ENCODE results near the gene A3GALT2.

Gene A3GALT2

GRCh38 chr1:33320619-33321165 lies at the start of gene A3GALT2:
Gene A3GALT2 (minus strand): TSS chr1:33321098. CDS start chr1:33321098, 0 bp downstream.
- no peak for DNase-seq

DNA sequence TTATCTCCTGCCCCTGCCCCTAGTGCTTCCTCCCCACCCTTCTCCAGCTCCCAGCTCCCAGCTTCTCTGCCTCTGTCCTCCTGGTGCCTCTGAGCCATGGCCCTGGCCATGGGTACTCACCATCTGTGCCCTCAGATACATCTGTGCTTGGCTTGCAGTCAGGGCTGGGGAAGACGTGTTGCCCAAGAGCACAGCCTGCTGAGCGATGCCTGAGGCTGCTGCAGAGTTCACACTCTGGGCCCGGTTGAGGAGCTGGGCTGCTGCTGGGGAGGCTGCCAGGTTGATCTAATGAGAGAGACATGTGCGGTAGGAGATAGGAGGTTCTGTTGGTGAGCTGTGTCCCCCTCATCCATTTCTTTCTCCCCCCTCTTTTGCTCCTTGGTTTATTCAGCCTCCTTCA lies 49.4 kb upstream of the A3GALT2 start:
- DNase-seq: no peak

DNA sequence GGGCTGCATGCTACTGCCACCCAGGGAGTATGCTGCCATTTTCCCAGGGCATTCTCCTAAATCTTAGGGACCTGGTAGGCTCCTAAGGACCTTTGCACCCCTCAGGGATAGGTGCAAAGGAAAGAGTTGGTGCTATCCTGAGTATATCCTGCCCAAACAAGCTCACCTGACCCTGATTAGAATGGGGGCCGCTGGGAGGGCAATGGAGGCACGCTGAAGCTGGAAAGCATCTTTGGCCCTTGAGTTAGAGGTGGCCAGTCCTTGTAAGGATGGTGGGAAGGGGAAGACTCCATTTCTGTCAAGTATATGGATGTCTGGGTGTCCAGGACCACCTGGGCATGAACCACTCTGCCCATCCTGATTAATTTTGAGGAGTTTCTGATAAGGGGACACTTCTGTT lies 48.9 kb upstream of the A3GALT2 start:
- DNase-seq: no peak

- DNase-seq: no peak
Observed at GRCh38 chr1:33369081-33369480, 48.2 kb upstream of the A3GALT2 start.

- no peak for DNase-seq
Observed at GRCh38 chr1:33368431-33368830, 47.5 kb upstream of the A3GALT2 start.

DNA sequence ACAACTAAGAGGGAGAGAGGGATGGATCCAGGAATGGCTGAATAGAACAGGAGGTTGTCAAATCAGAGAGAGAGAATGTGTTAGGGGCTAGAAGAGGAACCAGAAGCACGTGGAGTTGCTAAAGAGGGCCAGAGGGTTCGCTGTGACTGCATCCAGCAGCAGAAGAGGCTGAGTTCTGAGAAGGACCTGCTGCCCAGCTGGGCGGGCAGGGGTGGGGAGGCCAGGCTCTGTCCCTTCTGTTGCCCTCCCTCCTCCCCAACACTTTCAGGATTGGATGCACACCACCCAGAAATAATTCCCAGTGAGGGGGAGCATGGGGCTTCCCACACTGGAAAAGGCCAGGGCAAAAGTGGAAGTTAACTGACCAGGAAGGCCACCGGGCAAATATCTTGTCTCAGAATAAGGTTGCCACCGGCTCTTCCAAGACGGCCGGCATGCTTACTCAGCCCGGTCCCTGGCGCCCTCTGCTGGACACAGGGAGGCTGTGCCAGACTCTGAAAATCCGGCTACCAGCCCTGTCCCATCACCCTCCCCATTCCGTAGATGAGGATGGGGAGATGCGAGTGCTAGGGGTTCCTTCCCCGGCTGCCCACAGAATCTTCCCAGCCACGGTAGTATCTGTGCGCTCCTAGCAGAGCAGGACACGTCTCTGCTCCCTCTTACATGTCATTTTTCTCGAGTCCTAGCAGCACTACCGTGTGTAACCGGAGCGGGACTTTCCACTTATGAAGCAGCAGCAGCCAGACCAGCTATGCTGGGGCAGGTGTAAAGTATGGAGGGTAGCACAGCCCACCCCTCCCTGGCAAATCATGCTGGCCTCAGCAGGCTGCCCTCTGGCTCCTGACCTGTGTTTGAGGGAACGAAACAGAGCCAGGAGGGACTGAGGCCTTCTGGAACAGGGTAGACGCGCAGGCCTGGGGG lies 46.8 kb upstream of the A3GALT2 start:
- peak; percentile 78 for DNase-seq

DNA sequence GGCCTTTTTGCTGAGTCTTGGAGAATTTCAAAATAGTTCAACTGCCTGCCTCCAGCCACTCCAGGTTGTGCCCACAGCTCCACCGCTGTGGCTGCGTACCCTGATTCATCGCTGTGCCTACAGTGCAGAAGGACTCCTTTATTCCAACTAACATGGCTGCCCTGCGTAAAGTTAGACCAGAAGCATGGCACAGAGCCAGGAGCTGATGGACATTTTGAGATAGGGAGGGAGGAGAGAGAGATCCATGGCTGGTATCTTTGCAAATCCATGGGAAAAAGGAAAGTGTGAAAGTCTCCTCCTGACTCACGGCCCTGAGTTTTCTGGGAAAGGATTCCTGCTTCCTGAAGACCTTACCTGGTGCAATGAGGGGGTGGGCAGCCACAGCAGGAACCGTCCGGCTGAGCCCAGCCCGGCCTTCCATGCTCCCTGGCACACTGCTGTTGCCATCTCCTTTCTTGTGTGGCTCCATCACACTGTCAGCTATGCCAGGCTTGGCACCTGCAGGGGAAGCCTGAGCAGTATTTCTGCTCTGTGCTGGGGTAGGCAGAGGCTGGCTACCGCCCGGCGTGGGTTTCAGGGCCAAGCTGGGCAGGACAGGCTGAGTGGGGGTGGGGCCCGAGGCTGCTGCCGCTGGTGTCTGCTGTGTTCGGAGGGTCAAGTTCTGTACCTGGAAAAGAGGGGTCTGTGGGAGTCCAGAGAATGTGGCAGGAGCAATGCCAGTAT lies 46.0 kb upstream of the A3GALT2 start:
- no peak for DNase-seq

GRCh38 chr1:33365560-33365997 lies 44.7 kb upstream of the A3GALT2 start:
- DNase-seq: no peak

DNA sequence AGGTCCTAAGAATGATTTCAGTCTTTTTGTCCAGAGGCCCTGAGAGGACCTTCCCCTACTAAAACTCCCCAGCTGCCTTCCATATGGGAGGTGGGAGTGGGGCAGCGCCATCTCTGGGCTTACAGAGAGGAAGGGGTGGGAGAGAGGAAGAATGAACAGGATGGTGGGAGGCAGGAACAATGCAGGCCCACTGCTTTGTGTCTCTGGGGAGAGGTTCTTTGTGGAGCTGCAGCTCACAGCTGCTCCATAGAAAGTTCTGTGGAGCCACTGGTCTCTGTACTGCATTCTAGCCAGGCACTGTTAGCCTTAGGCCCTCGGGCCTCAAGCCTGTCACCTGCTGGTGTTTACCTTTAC lies 43.6 kb upstream of the A3GALT2 start:
- no peak for DNase-seq

GRCh38 chr1:33363470-33363861 lies 42.6 kb upstream of the A3GALT2 start:
- no peak for DNase-seq

- DNase-seq: no peak
Observed at GRCh38 chr1:33363021-33363420, 42.1 kb upstream of the A3GALT2 start.

GRCh38 chr1:33361532-33362235 lies 40.8 kb upstream of the A3GALT2 start:
- no peak for DNase-seq

DNA sequence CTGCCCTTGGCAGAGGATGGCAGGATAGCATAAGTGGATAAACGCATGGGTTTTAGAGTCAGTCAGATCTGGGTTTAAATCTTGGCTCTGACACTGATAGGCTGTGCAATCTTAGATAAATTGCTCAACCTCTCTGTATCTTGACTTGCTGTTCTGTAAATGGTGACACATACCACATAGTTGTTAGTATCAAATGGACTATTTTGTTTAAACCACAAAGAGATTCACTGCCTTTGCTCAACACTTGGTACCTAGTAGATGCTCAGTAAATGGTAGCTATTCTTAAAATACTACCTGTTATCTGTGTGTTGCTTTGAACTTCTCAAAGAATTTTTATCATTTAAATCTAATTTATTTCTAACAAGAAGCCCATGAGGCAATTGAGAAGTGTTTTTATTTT lies 39.5 kb upstream of the A3GALT2 start:
- no peak for DNase-seq

- no peak for DNase-seq
Observed at GRCh38 chr1:33359931-33360330, 39.0 kb upstream of the A3GALT2 start.

DNA sequence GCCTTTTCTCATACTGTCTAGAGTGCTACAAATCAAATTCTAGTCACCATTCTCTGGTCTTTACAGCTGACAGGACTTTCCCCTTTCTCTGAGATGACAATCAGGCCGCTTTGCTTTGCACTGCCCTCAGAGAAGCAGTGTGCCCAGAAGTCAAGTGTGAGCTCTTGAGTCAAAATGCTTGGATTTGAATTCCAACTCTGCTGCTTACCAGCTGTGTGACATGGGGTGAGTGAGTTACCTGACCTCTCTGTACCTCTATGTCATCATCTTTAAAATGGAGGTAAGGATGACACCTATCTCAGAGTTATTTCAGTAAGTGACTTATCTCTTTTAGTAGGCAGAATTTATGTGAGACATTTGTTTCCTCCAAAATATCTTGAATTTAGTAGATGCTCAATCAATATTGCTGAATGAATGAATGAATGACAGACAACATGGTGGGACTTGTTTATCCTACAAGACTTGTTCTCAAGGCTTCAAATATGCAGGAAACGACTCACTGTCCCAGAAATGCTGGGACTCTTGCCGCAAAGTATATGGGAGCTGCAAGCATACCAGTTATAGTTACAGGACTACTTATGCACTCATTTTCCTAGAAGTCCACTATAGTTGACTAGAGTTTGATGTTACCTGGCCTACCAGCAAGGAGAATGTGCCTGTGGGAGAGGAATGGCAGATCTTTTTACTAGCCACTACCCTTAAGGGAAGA lies 38.1 kb upstream of the A3GALT2 start:
- no peak for DNase-seq

- no peak for DNase-seq
Observed at GRCh38 chr1:33358114-33358794, 37.4 kb upstream of the A3GALT2 start.

GRCh38 chr1:33357099-33357498 lies 36.2 kb upstream of the A3GALT2 start:
- no peak for DNase-seq

DNA sequence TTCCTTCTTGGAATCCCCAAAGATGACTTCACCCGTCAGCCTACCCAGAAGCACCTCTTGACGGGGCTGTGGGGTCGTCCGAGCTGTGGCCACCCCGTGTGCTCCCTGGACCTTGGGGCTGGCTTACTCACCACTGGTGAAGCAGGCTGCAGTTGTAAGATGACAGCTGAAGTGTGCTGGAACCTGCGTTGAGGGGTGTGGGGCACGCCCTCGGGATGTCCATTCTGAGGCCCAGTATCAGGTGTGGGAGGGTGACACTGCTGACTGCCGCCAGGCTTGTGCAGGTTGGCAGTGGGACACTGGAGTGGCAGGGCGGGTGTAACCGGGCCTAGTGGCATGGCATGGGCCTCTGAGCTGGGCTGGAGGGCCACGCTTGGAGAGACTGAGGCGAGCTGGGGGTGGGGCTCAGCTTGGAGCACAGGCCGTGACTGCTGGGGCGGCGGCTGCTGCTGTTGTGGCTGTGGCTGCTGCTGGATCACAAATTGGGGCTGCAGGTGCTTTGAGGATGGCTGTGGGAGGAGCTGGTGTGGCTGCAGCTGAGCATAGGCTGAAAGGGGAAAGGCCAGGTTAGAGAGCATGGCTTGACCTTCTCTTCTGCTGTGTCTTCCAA lies 33.9 kb upstream of the A3GALT2 start:
- no peak for DNase-seq

GRCh38 chr1:33353531-33353930 lies 32.6 kb upstream of the A3GALT2 start:
- no peak for DNase-seq

DNA sequence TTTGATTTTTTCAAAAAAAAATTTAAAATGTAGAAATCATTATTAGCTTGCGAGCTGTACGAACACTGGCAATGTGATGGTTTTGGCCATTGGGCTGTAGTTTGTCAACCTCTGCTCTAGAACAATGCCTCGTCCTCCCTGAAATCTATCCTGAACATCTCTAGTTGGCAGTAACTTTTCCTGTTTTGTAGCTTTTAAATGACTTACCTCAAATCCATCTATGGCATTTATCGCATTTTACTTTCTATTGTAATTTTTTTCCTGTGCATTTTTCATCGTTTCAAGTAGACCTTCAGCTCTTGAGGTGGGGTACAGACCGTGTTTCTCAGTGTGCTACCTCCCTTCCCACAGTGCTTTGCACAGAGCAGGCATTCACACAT lies 30.4 kb upstream of the A3GALT2 start:
- DNase-seq: no peak

DNA sequence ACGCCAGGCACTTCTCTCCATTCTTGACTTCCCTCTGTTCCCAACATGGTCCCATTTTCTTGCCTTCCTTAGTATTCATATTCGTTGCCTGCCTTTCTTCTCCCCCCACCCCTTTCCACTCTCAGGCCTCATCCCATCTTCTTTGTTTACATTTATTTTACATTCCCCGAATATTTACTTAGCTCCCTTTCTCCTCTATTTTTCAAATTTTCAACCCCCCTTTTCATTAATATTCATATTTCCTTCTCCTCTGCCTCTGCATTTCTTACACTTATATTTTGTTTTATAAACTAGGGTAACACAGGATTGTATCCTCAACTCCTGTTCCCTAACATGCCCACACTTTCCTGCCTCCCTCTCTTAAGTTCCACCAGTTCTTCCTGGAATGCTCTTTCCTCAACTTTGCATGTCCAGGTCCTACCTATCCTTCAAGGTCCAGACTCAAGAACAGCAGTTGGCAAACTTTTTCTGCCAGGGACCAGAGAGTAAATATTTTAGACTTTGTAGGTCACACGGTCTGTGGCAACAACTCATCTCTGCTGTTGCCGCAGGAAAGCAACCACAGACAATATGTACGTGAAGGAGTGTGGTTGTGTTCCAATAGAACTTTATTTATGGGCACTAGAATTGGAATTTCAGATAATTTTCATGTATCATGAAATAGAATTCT lies 29.8 kb upstream of the A3GALT2 start:
- DNase-seq: no peak
